GM12875 (cell line): ENCODE measurements around the gene PPP2R5A.

Experiments
- H3K4me3 ChIP-seq: one replicate; pipeline ENCODE4 v1.5.1; 2011; ENCODE audit warnings: low read depth, low read length, control low read depth
- CTCF ChIP-seq: IDR thresholded peaks from 2 replicates; pipeline ENCODE4 v1.5.1; 2011; ENCODE audit warnings: low read depth, mild to moderate bottlenecking, control low read depth, inconsistent platforms, low read length, moderate library complexity, borderline replicate concordance; ENCODE audit not compliant: insufficient read depth

Gene PPP2R5A

GRCh38 chr1:212267017-212267416 is 18.2 kb upstream of the PPP2R5A start:
- H3K4me3 ChIP-seq: no peak overlapping the region
- TF ChIP-seq CTCF: no peak

- no peak overlapping the region for H3K4me3 ChIP-seq
- no peak for TF ChIP-seq CTCF
These were observed 17.8 kb upstream of the PPP2R5A start for GRCh38 chr1:212267460-212267859.

GRCh38 chr1:212269306-212269705 is 15.9 kb upstream of the PPP2R5A start:
- no peak overlapping the region for H3K4me3 ChIP-seq
- no peak for TF ChIP-seq CTCF

GRCh38 chr1:212270564-212270963 is 14.6 kb upstream of the PPP2R5A start:
- no peak overlapping the region for H3K4me3 ChIP-seq
- TF ChIP-seq CTCF: no peak

- H3K4me3 ChIP-seq: no peak overlapping the region
- no peak for TF ChIP-seq CTCF
These were observed 14.0 kb upstream of the PPP2R5A start for GRCh38 chr1:212271234-212271633.

- TF ChIP-seq CTCF: no peak
- H3K4me3 ChIP-seq: no peak overlapping the region
These were observed 13.3 kb upstream of the PPP2R5A start for GRCh38 chr1:212271823-212272485.

GRCh38 chr1:212281590-212281989 is 3.6 kb upstream of the PPP2R5A start:
- H3K4me3 ChIP-seq: no peak overlapping the region
- no peak for TF ChIP-seq CTCF
